Naive B cell (primary cell): Measurements from ENCODE around the gene SH3RF2. TPM values are rescaled to one million over a fixed set of nuclear protein-coding genes. Genes with fewer than 3 reads are reported as not detected.
A peak's percentile ranks its signal among the peaks of the same experiment; 100 is the strongest.

Experiments used
- ATAC-seq, 2 donors: fragments of 150-1000 bp; cut with Tn5 transposase; 2 replicates each; pipeline ENCODE4 v1.10.0; 2021; ENCODE audit warnings: low read depth in 2 of 2, mild to moderate bottlenecking in 2 of 2, moderate library complexity in 2 of 2
- DNase-seq: peaks from one replicate; pipeline ENCODE4 v3.0.0; 2022
- H3K27ac Mint-ChIP-seq, 6 donors: one replicate each; pipeline ENCODE4 v1.8.0; 2020 to 2022; ENCODE audit warnings: mild to moderate bottlenecking in 6 of 6, mixed read lengths in 6 of 6, moderate library complexity in 5 of 6, inconsistent platforms in 2 of 6
- H3K27me3 Mint-ChIP-seq, 3 donors: one replicate each; pipeline ENCODE4 v1.8.0; 2021 to 2022; ENCODE audit warnings: mixed read lengths in 3 of 3, mild to moderate bottlenecking in 1 of 3
- H3K36me3 Mint-ChIP-seq, 2 donors: one replicate each; pipeline ENCODE4 v1.8.0; 2020 to 2022; ENCODE audit warnings: mixed read lengths in 2 of 2, inconsistent platforms in 1 of 2, mild to moderate bottlenecking in 1 of 2
- H3K4me1 Mint-ChIP-seq, 3 donors: one replicate each; pipeline ENCODE4 v1.8.0; 2020 to 2022; ENCODE audit warnings: mixed read lengths in 3 of 3, inconsistent platforms in 1 of 3, mild to moderate bottlenecking in 1 of 3, moderate library complexity in 1 of 3
- H3K4me3 Mint-ChIP-seq, 8 donors: one replicate each; pipeline ENCODE4 v1.8.0; 2020 to 2022; ENCODE audit warnings: mild to moderate bottlenecking in 8 of 8, mixed read lengths in 8 of 8, moderate library complexity in 8 of 8, inconsistent platforms in 2 of 8
- H3K9me3 Mint-ChIP-seq, 7 donors: one replicate each; pipeline ENCODE4 v1.8.0; 2020 to 2022; ENCODE audit warnings: mixed read lengths in 7 of 7, mild to moderate bottlenecking in 5 of 7, inconsistent platforms in 2 of 7, moderate library complexity in 1 of 7
- polyA plus RNA-seq, 6 donors: library from polyadenylated mRNA; unstranded; fragments of 300-500 nt; fragmentation: Illumina TruSeq; gene quantifications; one replicate each; pipeline ENCODE4 v1.2.3, GENCODE V29; 2021; ENCODE audit warnings: low read depth in 6 of 6

The SH3RF2 gene
- polyA plus RNA-seq, 6 donors from 2014 or later, result not detected

GRCh38 chr5:146060221-146060585 lies 123.8 kb downstream of the SH3RF2 start:
- peak overlapping the region in 1 of 6 donors; percentile 55 for H3K27ac Mint-ChIP-seq

DNA sequence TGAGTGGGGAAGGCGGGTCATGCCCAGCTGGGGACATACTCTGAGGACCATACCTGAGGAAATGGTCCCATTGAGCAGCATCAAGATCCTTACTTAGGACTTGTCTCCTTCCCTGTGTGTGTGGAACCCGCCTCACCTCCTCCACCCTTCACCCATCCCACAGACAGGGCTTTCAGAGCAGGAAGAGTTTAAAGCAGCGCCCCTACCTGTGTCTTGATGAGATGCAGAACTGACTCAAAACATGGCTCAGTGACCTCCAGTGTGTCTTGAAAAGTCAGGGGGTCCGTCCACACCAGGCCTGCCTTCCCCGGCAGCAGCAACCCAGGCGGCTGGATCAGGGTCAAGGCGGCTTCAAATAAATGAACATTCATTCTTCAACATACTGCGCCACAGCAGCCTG lies 130.6 kb downstream of the SH3RF2 start:
- Mint-ChIP-seq H3K36me3 (no peaks in the 10 kb centered on the region), H3K27me3 (peaks cover 4 to 24% (median 8%) of the 10 kb centered on the region in 3 donors), H3K27ac (no peak overlapping the region), H3K4me3 (no peak overlapping the region), H3K9me3 (no peaks in the 10 kb centered on the region), H3K4me1 (no peaks in the 10 kb centered on the region)
- ATAC-seq (no peak), DNase-seq (no peak)

More at GRCh38 chr5:146060221-146060585, 123.8 kb downstream of the SH3RF2 start:
- Mint-ChIP-seq H3K36me3 (no peaks in the 10 kb centered on the region), H3K4me3 (no peak overlapping the region), H3K4me1 (no peaks in the 10 kb centered on the region), H3K27me3 (peaks cover 20 to 38% (median 22%) of the 10 kb centered on the region in 3 donors), H3K9me3 (peaks cover 0 to 3% (median 0%) of the 10 kb centered on the region in 7 donors)
- ATAC-seq, result no peak
- no peak for DNase-seq

DNA sequence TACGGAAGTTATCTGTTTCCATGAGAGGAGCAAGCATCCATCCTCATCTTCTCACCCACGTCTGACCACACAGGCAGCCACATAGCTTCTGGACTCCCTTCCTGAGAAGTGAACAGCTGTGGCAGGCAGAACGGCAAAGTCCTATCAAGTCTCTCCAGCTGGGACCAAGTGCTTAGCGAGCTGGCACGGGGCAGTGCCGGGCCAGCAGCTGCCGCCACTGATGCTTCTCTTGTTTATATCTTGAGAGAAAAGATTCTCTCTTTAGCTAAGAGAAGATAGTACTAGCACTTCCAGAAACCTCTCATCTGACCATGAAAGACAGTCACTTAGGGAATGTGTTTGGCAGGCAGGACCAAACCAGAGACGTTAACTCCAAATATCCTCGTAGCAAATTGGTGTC lies 131.8 kb downstream of the SH3RF2 start:
- Mint-ChIP-seq H3K9me3 (no peaks in the 10 kb centered on the region), H3K4me3 (no peak overlapping the region), H3K36me3 (no peaks in the 10 kb centered on the region), H3K27me3 (peaks cover 5 to 27% (median 9%) of the 10 kb centered on the region in 3 donors), H3K4me1 (no peaks in the 10 kb centered on the region), H3K27ac (peak overlapping the region in 1 of 6 donors; percentile 51)
- DNase-seq, result no peak
- ATAC-seq, result no peak

GRCh38 chr5:146068977-146069779 lies 132.8 kb downstream of the SH3RF2 start:
- H3K27ac Mint-ChIP-seq, result peak overlapping the region in 1 of 6 donors; percentile 4

DNA sequence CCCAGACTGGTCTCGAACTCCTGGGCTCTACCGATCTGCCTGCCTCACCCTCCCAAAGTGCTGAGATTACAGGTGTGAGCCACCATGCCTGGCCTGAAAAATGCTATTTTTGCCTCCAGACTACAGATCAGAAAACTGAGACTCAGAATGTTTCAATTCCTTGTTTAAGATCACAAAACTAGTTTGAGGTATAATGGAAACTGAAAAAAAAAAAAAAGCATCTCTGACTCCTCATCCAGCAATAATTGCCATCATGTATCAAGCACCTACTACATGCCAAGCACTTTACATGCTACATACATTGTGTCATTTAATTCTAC lies 133.4 kb downstream of the SH3RF2 start:
- H3K27me3 Mint-ChIP-seq, result peaks cover 5 to 28% (median 7%) of the 10 kb centered on the region in 3 donors
- DNase-seq, result no peak
- H3K9me3 Mint-ChIP-seq, result no peaks in the 10 kb centered on the region
- H3K4me3 Mint-ChIP-seq, result no peak overlapping the region
- no peaks in the 10 kb centered on the region for H3K4me1 Mint-ChIP-seq
- H3K36me3 Mint-ChIP-seq, result no peaks in the 10 kb centered on the region
- ATAC-seq, result no peak
- H3K27ac Mint-ChIP-seq, result no peak overlapping the region

More at GRCh38 chr5:146068977-146069779, 132.8 kb downstream of the SH3RF2 start:
- H3K9me3 Mint-ChIP-seq, result no peaks in the 10 kb centered on the region
- H3K27me3 Mint-ChIP-seq, result peaks cover 5 to 26% (median 9%) of the 10 kb centered on the region in 3 donors
- H3K4me3 Mint-ChIP-seq, result no peak overlapping the region
- H3K4me1 Mint-ChIP-seq, result no peaks in the 10 kb centered on the region
- DNase-seq (no peak), ATAC-seq (no peak)
- no peaks in the 10 kb centered on the region for H3K36me3 Mint-ChIP-seq

GRCh38 chr5:146070746-146071145 lies 134.4 kb downstream of the SH3RF2 start:
- no peak overlapping the region for H3K4me3 Mint-ChIP-seq
- no peaks in the 10 kb centered on the region for H3K36me3 Mint-ChIP-seq
- no peaks in the 10 kb centered on the region for H3K9me3 Mint-ChIP-seq
- H3K27ac Mint-ChIP-seq, result no peak overlapping the region
- DNase-seq (no peak), ATAC-seq (no peak)
- H3K4me1 Mint-ChIP-seq, result no peaks in the 10 kb centered on the region
- H3K27me3 Mint-ChIP-seq, result peaks cover 5 to 31% (median 7%) of the 10 kb centered on the region in 3 donors

DNA sequence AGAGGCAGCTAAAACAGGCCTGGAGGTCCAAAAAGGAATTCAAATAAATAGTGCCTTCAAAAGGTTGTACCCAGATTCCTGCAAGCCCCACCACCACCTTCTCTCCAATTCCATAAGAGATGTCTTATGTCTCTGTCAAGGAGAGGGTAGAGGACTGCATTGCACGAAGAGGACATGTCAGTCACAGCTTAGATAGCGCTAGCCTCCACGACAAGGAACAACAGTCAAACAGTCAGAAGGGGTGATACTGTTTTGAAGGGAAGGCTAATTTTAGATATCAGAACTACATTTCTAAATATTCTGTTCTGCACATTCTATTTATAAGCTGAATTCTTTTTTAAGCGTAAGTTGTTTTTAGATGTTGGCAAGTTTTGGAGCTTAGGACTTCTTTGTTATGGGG lies 134.8 kb downstream of the SH3RF2 start:
- Mint-ChIP-seq H3K9me3 (no peaks in the 10 kb centered on the region), H3K27me3 (peaks cover 5 to 29% (median 7%) of the 10 kb centered on the region in 3 donors), H3K4me1 (no peaks in the 10 kb centered on the region), H3K36me3 (no peaks in the 10 kb centered on the region), H3K4me3 (no peak overlapping the region), H3K27ac (peak overlapping the region in 1 of 6 donors; percentile 10)
- DNase-seq (no peak), ATAC-seq (no peak)

DNA sequence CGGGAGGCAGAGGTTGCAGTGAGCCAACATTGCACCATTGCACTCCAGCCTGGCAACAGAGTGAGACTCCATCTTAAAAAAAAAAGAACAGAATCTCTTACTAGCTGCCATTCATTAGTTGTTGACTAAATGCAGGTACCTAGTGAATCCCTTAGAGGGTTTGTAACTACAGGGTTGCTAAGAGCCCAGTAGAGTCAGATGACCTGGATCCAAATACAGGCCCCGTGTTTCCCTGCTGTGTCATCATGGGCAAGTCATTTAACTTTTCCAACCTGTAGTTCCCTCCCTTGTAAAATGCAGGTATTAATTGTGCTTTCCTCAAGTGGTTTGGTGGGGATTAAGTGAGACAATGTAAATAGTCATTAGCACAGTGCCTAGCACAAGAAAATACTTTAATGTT lies 136.2 kb downstream of the SH3RF2 start:
- H3K36me3 Mint-ChIP-seq, result no peaks in the 10 kb centered on the region
- no peaks in the 10 kb centered on the region for H3K9me3 Mint-ChIP-seq
- H3K27me3 Mint-ChIP-seq, result peaks cover 5 to 23% (median 7%) of the 10 kb centered on the region in 3 donors
- no peak for DNase-seq
- no peaks in the 10 kb centered on the region for H3K4me1 Mint-ChIP-seq
- H3K27ac Mint-ChIP-seq, result no peak overlapping the region
- no peak for ATAC-seq
- no peak overlapping the region for H3K4me3 Mint-ChIP-seq

DNA sequence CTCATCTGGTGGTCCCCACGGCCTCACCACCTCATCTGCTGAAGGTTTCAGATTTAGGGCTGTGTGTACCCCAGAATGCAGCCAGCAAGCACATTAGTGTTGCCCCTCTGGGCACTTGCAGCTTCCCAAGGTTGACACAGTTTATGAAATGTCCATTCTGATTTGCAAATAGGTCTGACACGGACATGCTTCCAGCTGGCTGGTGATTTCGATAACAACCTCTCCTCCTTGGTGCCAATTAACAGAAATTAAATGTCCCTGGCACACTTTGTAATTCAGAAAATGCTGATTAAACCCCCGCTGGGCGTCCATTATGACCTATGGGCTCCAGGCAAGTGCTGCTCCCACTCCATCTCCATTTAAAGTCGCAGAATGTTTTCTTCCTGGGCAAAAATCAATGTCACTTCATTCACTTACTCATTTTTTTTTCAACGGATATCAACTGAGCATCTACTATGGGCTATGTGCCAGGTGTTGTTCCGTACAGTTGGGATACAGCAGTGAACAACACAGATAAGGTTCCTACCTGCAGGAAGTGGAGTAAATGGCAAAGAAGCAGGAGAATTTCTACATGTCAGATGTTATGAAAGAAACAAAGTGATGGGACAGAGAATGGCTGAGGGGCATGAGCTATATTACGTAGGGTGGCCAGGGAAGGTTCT lies 137.0 kb downstream of the SH3RF2 start:
- Mint-ChIP-seq H3K36me3 (no peaks in the 10 kb centered on the region), H3K27ac (no peak overlapping the region), H3K27me3 (peaks cover 5 to 27% (median 7%) of the 10 kb centered on the region in 3 donors), H3K4me3 (no peak overlapping the region), H3K9me3 (no peaks in the 10 kb centered on the region), H3K4me1 (no peaks in the 10 kb centered on the region)
- DNase-seq (no peak), ATAC-seq (no peak)

GRCh38 chr5:146076028-146076427 lies 139.7 kb downstream of the SH3RF2 start:
- ATAC-seq, result no peak
- Mint-ChIP-seq H3K27me3 (peaks cover 7 to 33% (median 10%) of the 10 kb centered on the region in 3 donors), H3K4me1 (no peaks in the 10 kb centered on the region), H3K36me3 (no peaks in the 10 kb centered on the region), H3K27ac (no peak overlapping the region), H3K4me3 (no peak overlapping the region), H3K9me3 (no peaks in the 10 kb centered on the region)
- no peak for DNase-seq

DNA sequence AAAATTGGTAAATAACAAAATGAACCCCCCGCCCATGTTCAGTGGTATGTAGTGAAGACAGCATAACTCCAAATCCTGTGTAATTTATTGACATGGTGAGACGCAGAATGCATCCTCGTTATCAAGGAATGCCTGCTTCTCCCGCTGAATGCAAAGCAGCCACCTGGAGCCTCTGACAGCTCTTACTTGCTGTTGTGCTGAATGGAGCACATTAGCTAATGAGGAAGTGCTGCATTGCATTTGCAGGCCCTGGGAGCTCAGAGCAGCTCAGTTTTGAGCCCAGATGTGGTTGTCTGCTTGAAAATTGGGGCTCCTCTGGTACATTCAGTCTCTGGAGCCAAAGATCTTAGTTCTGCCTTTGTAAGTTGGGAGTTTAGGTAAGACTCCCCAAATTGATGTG lies 140.1 kb downstream of the SH3RF2 start:
- no peaks in the 10 kb centered on the region for H3K4me1 Mint-ChIP-seq
- DNase-seq (no peak), ATAC-seq (no peak)
- H3K36me3 Mint-ChIP-seq, result no peaks in the 10 kb centered on the region
- H3K4me3 Mint-ChIP-seq, result no peak overlapping the region
- peaks cover 7 to 32% (median 10%) of the 10 kb centered on the region in 3 donors for H3K27me3 Mint-ChIP-seq
- no peak overlapping the region for H3K27ac Mint-ChIP-seq
- no peaks in the 10 kb centered on the region for H3K9me3 Mint-ChIP-seq

- Mint-ChIP-seq H3K36me3 (no peaks in the 10 kb centered on the region), H3K4me1 (no peaks in the 10 kb centered on the region), H3K27ac (no peak overlapping the region), H3K4me3 (no peak overlapping the region), H3K27me3 (peaks cover 5 to 29% (median 8%) of the 10 kb centered on the region in 3 donors), H3K9me3 (no peaks in the 10 kb centered on the region)
- ATAC-seq (no peak), DNase-seq (no peak)
Measured at GRCh38 chr5:146078566-146078965, 142.2 kb downstream of the SH3RF2 start.

- no peaks in the 10 kb centered on the region for H3K9me3 Mint-ChIP-seq
- H3K27ac Mint-ChIP-seq, result no peak overlapping the region
- DNase-seq, result no peak
- peak overlapping the region in 1 of 8 donors; percentile 0 for H3K4me3 Mint-ChIP-seq
- ATAC-seq, result no peak
- no peaks in the 10 kb centered on the region for H3K36me3 Mint-ChIP-seq
- peaks cover 5 to 20% (median 12%) of the 10 kb centered on the region in 3 donors for H3K27me3 Mint-ChIP-seq
- no peaks in the 10 kb centered on the region for H3K4me1 Mint-ChIP-seq
Measured at GRCh38 chr5:146079695-146080373, 143.5 kb downstream of the SH3RF2 start.

- no peak overlapping the region for H3K27ac Mint-ChIP-seq
- H3K4me1 Mint-ChIP-seq, result no peaks in the 10 kb centered on the region
- no peak overlapping the region for H3K4me3 Mint-ChIP-seq
- peaks cover 5 to 18% (median 12%) of the 10 kb centered on the region in 3 donors for H3K27me3 Mint-ChIP-seq
- ATAC-seq (no peak), DNase-seq (no peak)
- no peaks in the 10 kb centered on the region for H3K9me3 Mint-ChIP-seq
- no peaks in the 10 kb centered on the region for H3K36me3 Mint-ChIP-seq
Measured at GRCh38 chr5:146081556-146081955, 145.2 kb downstream of the SH3RF2 start.
